Activated CD4-positive, alpha-beta T cell treated with anti-CD3 and anti-CD28 coated beads for 24 hours (primary cell): Measurements from ENCODE around the gene ACSF2.
A peak's percentile ranks its signal among the peaks of the same experiment; 100 is the strongest.

Source experiments
- DNase-seq, 2 donors: peaks; one replicate each; pipeline ENCODE4 v3.0.0-alpha.2; 2020; ENCODE audit warnings: low read depth in 2 of 2

The ACSF2 gene

DNA sequence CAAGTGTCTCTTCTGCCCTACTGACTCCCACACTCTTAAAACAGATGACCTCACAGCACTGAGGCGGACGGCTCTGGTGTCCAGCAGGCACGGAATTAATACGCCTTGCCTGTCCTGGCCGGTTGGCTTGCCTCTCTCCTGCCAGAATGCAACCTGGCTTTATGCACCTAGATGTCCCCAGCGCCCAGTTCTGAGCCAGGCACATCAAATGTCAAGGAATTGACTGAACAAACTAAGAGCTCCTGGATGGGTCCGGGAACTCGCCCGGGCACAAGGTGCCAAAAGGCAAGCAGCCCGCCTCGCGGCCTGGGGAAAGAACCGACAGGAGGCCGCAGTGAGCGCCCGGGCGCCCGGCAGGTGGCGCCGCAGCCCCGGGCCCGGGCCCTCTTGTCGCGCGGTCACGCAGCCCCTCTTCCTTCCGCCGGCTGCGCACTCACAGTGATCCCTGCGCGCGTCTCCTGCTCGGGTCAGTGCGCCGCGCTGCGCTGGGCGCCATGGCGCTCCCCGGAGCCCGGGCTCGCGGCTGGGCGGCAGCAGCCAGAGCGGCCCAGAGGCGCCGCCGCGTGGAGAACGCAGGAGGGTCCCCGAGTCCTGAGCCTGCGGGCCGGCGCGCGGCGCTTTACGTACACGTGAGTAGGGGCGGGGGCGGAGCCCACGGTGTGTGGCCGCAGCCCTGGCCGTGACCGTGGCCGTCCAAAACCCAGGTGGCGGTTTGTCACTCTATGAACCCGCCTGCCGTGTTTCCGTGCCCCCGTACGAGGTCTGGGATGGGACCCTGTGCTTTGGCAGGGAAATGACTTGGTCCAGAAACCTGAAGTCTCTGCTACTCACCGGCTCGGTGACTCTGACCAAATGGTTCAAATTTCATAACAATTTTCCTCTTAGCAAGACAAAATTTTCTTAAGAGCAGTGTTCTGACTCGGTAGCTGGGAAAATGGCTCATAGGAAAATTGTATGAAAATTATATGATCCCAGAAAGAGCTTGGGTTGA, 52.7 kb downstream of the ACSF2 start, which contains the start of gene RSAD1:
RSAD1 (plus strand) TSS at position 470 of the 991 bp plus-strand sequence; CDS start at position 495, 25 bp downstream.
- DNase-seq = peak; percentile 74 to 77

DNA sequence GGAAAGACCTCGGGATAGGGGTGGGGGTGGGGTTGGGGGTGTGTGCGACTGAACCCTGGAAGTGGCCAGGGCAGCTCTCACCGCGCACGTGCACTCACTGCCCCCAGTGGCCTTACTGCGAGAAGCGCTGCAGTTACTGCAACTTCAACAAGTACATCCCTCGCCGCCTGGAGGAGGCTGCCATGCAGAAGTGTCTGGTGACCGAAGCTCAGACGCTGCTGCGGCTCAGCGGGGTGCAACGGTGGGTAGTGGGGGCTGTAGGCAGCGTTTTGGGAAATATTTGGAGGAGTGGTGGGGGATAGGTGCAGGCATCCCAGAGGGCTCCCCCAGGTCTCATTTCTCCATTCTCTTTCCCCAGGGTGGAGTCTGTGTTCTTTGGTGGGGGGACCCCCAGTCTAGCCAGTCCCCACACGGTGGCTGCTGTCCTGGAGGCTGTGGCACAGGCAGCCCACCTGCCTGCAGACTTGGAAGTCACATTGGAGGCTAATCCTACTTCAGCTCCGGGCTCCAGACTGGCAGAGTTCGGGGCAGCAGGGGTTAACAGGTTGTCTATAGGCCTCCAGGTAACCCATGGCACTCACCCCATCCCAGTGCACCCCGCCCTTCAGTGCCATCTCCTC, 53.6 kb downstream of the ACSF2 start:
- DNase-seq = peak; percentile 37 to 56

DNA sequence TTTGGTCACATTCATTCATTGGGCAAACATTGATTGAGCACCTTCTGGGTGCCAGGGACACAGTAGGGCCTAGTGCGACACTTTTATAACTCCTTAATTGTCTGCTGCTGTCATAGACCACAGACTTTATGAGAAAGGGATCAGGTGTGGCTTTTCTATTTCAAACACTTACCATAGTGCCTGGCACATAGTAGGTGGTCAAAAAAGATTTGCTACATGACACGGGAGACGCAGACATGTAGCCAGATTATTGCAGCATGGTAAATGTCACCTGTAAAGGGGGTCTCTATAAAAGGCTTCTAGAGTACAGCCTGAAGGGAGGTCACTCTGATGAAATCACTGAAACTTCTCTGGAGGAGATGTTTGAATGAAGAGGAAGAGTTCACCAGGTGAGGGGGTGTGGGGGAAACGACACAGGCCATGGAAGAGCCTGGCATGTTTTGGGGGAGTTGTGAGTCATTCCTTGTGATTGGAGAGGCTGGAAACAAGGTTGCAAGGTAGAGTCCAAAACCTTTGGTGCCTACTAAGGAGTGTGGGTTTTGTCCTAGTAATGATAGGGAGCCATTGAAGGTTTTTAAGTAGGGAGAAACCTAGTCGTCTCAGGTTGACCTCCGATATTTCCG, 54.2 kb downstream of the ACSF2 start:
- no peak for DNase-seq

DNA sequence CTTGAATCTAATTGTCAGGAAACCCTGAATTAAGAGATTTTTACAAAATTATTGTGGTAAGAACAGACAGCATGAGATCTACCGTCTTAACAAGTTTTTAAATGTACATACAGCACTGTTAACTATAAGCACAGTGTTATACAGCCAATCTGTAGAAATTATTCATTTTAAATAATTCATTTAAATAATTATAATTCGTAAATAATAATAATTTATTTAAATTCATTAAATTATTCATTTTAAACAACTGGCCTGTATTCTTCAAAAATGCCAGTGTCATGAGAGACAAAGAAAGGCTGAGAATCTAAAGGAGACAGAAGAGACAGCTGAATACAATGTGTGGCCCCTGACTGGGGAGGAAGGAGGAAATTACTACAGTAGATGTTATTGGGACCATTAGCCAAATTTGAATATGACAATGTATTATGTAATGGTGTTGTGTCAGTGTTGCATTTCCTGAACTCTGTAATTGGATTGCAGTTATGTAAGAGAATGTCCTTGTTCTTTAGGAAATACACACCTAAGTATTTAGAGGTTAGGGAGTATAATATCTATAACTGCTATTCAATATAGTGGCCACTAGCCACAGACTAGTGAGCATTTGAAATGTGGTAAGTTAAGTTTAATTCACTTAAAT, 55.0 kb downstream of the ACSF2 start:
- no peak for DNase-seq

DNA sequence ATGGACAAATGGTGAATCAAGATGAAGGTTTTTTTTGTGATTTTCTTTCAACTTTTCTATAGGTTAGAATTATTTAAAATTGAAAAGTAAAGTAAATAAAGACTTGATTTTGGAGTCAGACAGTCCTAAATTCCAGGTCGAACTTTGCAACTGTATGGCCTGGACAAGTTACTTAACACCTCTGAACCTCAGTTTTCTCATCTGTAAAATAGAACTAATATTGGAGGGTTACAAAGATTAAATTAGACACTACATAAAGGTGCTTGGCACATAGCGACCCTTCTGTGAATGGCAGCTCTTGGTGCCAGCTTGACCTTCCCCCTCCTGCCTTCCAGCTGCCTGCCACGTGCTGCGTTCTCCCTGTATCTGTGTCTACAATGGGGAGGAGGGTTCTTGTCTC, 55.6 kb downstream of the ACSF2 start:
- no peak for DNase-seq

GRCh38 chr17:50482110-50482509, 56.1 kb downstream of the ACSF2 start:
- DNase-seq = no peak

GRCh38 chr17:50482516-50482915, 56.5 kb downstream of the ACSF2 start:
- DNase-seq = peak; percentile 52 to 74

- no peak for DNase-seq
Observed at GRCh38 chr17:50483266-50483665, 57.2 kb downstream of the ACSF2 start.

DNA sequence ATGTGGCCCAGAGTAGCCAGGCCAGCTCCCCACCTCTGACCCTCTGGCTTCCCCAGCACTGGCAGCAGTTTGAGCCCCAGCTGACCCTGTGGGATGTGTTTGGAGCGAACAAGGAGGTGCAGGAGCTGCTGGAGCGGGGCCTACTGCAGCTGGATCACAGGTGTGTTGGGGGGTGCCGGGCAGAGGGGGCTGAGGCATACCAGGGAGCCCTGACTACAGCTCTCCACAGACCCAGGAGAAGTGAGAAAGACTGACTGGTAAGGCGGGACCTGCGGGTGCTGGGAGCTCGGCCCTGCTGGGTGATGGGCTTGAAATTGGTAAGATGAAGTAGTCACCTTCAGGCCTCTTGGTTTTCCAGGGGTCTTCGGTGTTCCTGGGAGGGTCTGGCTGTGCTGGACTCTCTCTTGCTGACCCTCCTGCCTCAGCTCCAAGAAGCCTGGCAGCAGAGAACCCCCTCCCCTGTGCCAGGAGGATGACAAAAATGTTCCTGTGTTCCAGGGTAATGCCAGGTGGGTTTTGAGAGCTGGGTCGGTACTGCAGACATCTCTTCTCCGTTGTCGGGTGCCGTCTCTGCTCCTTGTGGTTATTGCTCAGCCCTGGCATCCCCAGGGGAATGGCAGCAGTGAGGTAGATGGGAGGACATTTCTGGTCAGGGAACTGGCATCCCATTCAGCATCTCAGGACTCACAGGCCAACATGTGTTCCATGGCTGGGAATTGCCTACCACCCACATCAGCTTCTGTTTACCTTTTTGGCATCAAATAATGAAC, 58.6 kb downstream of the ACSF2 start:
- no peak for DNase-seq

GRCh38 chr17:50487213-50488096, 61.4 kb downstream of the ACSF2 start:
- DNase-seq = no peak

GRCh38 chr17:50488880-50489279, 62.9 kb downstream of the ACSF2 start:
- no peak for DNase-seq

DNA sequence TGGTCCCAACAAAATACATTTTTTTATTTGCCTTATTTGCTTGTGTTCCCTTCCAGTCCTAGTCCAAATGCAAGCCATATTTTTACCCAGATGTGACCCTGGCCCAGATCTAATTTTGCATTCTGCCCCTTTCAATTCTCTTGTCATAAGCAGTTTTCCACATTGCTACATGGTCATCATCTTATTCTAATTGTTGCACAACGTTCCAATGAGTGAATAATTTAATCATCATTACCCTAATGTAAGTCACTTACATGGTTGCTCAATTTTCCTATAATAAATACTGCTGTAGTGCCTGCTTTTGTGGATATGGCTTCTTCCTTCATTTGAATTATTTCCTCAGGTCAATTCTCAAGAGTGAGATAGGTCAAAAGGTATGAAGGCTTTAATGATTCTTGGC, 65.5 kb downstream of the ACSF2 start:
- no peak for DNase-seq

- DNase-seq = no peak
Observed at GRCh38 chr17:50492214-50492613, 66.2 kb downstream of the ACSF2 start.

DNA sequence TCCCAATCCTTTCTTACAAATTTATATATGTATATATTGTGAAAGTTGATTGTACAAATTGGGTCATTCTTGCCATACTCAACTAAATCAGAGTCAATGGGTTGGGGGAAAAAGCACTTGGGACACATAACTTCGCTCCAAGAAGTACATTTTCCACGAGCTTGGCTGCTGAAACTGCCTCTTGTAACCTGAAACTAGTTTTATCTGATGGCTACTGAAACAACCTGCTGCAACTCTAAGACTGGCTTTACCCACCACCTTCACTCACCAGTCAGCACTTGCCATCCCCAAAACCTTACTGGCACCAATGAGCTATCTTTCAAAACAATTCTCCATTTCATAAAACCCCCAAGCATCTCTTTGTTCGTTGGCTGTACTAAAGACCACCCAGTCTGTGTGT, 67.7 kb downstream of the ACSF2 start:
- DNase-seq = no peak

DNA sequence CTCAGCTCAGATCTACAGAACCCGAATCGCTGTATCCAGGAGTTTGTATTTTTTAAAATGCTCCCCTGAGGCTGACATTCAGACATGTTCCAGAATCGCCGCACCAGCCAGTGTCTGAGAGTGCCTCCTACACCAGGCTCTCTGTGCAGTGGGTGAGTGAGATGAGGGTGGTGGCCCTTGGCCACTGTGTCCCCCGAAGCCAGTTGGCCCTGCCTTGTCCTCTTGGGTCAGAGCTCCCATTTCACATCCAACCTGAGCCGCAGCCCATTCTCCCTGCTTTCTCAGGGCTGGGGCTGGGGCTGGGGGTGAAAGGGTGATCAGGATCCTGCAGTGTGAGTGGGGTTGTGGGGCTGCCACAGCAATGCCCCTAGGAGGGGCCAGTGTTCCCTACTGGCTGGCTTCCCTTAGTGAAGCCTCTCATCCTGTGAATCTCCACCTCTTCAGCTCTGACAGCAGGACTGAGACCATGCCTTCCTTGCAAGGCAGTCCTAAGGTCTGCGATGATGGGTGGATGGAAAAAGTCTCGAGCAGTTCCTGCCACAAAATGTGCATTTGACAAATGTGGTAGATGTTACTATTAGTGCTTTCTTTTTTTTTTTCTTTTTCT, 69.3 kb downstream of the ACSF2 start:
- no peak for DNase-seq

- no peak for DNase-seq
Observed at GRCh38 chr17:50495918-50496317, 69.9 kb downstream of the ACSF2 start.

- DNase-seq = no peak
Observed at GRCh38 chr17:50498021-50498874, 72.2 kb downstream of the ACSF2 start.

GRCh38 chr17:50499270-50499669, 73.3 kb downstream of the ACSF2 start:
- DNase-seq = no peak

DNA sequence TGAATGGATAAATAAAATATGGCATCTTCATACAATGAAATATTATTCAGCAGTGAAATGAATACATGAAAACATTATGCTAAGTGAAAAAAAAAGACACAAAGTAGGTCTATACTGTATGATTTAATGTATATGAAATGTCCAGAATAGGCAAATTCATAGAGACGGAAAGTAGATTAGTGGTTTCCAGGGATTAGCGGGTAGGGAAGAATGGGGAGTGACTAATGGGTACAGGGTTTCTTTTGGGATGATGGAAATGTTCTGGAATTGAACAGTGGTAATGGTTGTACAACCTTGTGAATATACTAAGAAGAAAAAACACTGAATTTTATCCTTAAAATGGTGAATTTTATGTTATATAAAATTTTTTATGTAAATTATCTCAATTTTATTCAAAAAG, 73.7 kb downstream of the ACSF2 start:
- no peak for DNase-seq
